Heart left ventricle (tissue), 16 donors: ENCODE data around the gene KLHL2. TPM values are rescaled to one million over a fixed set of nuclear protein-coding genes. Genes with fewer than 3 reads are reported as not detected.

ENCODE experiments used
- ATAC-seq, 4 donors: fragments of 200-7000 bp; cut with Tn5 transposase; one replicate each; pipeline ENCODE4 v1.9.1; 2020 to 2022; ENCODE audit warnings: moderate library complexity in 4 of 4, mild to moderate bottlenecking in 3 of 4, moderate number of reproducible peaks in 1 of 4
- DNase-seq, 5 donors: peaks; one replicate each; pipeline ENCODE4 v3.0.0-alpha.2; 2020
- H3K27ac ChIP-seq, 12 donors: fragments of 200-600 bp; sonication (generic) in 4 of 12; one replicate each; pipeline versions ENCODE4 v1.5.0 to v1.8.0; 2016 to 2022; ENCODE audit warnings: mild to moderate bottlenecking in 2 of 12
- H3K27me3 ChIP-seq, 9 donors: fragments of 200-600 bp; sonication (generic) in 2 of 9; one replicate each; pipeline versions ENCODE4 v1.5.1 to v1.8.0; 2016 to 2022; ENCODE audit warnings: mild to moderate bottlenecking in 3 of 9
- H3K36me3 ChIP-seq, 9 donors: fragments of 200-600 bp; sonication (generic) in 2 of 9; one replicate each; pipeline versions ENCODE4 v1.5.0 to v1.8.0; 2018 to 2022; ENCODE audit warnings: mild to moderate bottlenecking in 2 of 9
- H3K4me1 ChIP-seq, 12 donors: fragments of 200-600 bp; sonication (generic) in 4 of 12; one replicate each; pipeline versions ENCODE4 v1.5.0 to v1.8.0; 2016 to 2022; ENCODE audit warnings: mild to moderate bottlenecking in 3 of 12
- H3K4me3 ChIP-seq, 12 donors: fragments of 200-600 bp; sonication (generic) in 4 of 12; one replicate each; pipeline versions ENCODE4 v1.5.0 to v1.8.0; 2017 to 2022; ENCODE audit warnings: mild to moderate bottlenecking in 9 of 12, moderate library complexity in 4 of 12
- H3K9me3 ChIP-seq, 12 donors: fragments of 200-600 bp; sonication (generic) in 4 of 12; one replicate each; pipeline versions ENCODE4 v1.5.0 to v1.8.0; 2016 to 2022; ENCODE audit warnings: mild to moderate bottlenecking in 1 of 12
- CTCF ChIP-seq, 12 donors: fragments of 200-600 bp; sonication (generic) in 4 of 12; IDR thresholded peaks; one replicate each; pipeline versions ENCODE4 v1.5.0 to v1.8.0; 2018 to 2022; ENCODE audit warnings: antibody characterized with exemption in 12 of 12, mild to moderate bottlenecking in 5 of 12
- POLR2A ChIP-seq, 2 donors: fragments of 450-650 bp; IDR thresholded peaks; one replicate each; pipeline ENCODE4 v1.6.1; 2017; ENCODE audit warnings: antibody characterized with exemption in 2 of 2, mild to moderate bottlenecking in 2 of 2, moderate library complexity in 2 of 2
- WGBS, 4 donors: extraction: QIAGEN DNeasy Blood & Tissue Kit in 2 of 4; methylation state at CpG; one replicate each; pipeline versions ENCODE4 v1.1.5 to v1.1.7; 2013 to 2018; 5-methylcytosine and 5-hydroxymethylcytosine counted together
- intact Hi-C, 10 donors: fragments of 100-400 bp; cut with DNase I; formaldehyde crosslinking; loops; one replicate each; pipeline versions ENCODE4 v1.11.1 to v1.14.2; 2022
- polyA plus RNA-seq, 2 donors: library from polyadenylated mRNA; stranded (reverse); fragments of 200-250 nt; gene quantifications; one replicate each; pipeline ENCODE4 v1.2.3, GENCODE V29; 2013
- total RNA-seq, 9 donors: library from RNA; depleted of rRNA in 2 of 9; stranded (reverse); fragments of >200 nt in 2 of 9; fragmentation: NEBNext Ultra II Directional in 3 of 9; extraction: Animal tissue kit (Norgen Biotek cat#: 25700) in 3 of 9; gene quantifications; one replicate each; pipeline versions ENCODE4 v1.1.0 to v1.2.4, GENCODE V29; 2016 to 2023
- donor health status: ischemic (EF 13 %, LVEDD 7.1; RV severe dilation, severe dysfunction).
- donor health status: healthy with polysubstance abuse.
- donor health status: DM: no; HTN: yes; CAD: no.
- donor health status: DM: no; HTN: no; CAD: no.
- donor health status: ischemic (EF 25% LVEDD 6.9; RV normal size, moderate dysfunction).
- donor health status: ischemic (EF 25% LVEDD 5.7; RV mildly dilated, moderate dysfunction).
- donor health status: healthy.
- donor health status: DM: yes; HTN: yes; CAD: no.
- donor health status: ischemic (EF 35%, LVEDD 5.7; RV mildly dilated, moderate dysfunction).
- donor health status: nonischemic (EF 11% LVEDD 7.7; RV severe dilation, severe dysfunction).
- donor health status: DM: yes; HTN: yes; CAD: no.
- donor health status: PGD.
- donor health status: ischemic (EF 29% LVEDD 5.4; RV normal size, mild dysfunction).
- donor health status: nonischemic (EF 23%, LVEDD 6.1; RV moderate dilation, normal function).

The KLHL2 gene
- total and polyA plus RNA-seq, 11 donors, result 4.0 to 18.6 (median 10.8) TPM

DNA sequence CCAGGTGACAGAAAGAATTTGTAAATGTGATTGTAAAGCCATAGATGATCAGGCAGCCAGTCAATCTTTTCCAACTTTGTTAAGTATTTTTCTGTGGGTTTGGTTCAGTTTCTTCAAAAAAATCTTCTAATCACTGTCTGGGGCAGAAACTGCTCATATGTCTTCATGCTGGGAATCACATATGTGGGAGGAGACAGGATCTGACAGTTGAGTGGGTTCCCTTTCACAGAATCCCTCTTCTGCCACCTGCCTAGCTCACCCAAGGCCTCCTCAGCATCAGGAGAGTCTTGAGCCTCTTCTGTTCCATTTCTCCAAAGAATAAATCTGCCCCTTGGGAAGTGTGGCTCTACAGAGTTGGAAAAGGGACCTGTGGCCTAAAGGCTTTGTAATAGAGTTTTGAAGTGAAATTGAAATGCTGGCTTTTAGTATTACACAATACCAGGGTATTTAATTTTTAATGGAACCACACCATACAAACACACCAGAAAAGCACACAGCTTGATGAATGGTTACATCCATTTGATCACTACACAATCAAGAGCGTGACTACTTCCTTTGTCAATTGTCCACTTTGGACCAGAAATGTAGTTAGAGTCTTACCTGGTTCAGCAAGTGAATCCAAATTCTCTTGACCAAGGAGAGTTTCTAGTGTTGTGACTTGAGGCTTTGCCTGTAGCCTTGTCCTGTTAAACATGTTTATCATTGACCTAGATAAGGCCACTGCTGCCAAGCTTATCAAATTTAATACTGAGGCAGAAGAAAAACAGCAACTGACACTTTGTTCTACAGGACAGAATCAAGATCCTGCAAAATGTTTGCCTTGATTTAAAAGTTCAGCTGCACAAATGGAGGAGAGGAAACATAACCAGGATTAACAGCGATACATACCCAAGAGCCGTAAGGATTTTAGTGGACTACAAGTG is 140.5 kb downstream of the KLHL2 start:
- 51 to 83% (median 67%) methylated on average over 3 of the region's 3 CpGs for WGBS, 4 donors
- intact Hi-C loops, result loop anchor here in 4 of 10 donors (5.0 to 10.0 kb wide), 4 partner anchors 117 to 216 kb away; no protein-coding TSS in a partner anchor
- no peaks in the 10 kb centered on the region for H3K4me1 ChIP-seq
- TF ChIP-seq CTCF (IDR thresholded peaks at IDR 0.05) (no peak), POLR2A (IDR thresholded peaks at IDR 0.05) (no peak)
- no peak overlapping the region for H3K27ac ChIP-seq
- peaks cover 0 to 10% (median 0%) of the 10 kb centered on the region in 9 donors for H3K36me3 ChIP-seq
- H3K9me3 ChIP-seq, result no peaks in the 10 kb centered on the region
- no peaks in the 10 kb centered on the region for H3K27me3 ChIP-seq
- DNase-seq, result no peak
- no peak overlapping the region for H3K4me3 ChIP-seq
- no peak for ATAC-seq

DNA sequence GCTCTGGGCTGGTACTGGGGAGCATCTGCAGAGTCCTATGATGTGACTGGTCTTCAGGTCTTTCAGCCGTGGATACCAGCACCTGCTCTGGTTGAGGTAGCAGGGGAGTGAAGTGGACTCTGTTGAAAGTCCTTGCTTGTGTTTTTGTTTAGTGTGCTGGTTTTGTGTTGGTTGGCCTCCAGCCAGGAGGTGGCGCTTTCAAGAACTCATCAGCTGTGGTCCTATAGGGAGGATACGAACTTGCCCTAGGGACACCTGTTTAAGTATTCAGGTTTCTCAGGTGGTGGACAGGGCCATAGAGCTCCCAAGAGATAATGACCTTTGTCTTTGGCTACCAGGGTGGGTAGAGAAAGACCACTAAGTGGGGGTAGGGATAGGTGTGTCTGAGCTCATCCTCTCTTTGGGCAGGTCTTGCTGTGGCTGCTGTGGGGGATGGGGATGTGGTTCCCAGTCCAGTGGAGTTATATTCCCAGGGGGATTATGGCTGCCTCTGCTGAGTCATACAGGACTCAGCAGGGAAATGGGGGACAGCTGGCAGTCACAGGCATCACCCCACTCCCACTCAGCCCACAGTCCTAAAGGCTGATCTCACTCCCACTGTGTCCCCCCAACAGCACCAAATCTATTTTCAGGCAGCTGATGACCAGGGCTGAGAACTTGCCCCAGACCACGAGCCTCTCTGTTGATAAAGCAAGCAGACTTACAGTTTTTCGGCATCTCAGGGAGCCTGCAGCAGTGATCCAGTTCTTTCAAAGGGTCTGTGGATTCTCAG is 144.2 kb downstream of the KLHL2 start:
- no peaks in the 10 kb centered on the region for H3K9me3 ChIP-seq
- H3K27ac ChIP-seq, result no peak overlapping the region
- no peaks in the 10 kb centered on the region for H3K36me3 ChIP-seq
- H3K4me1 ChIP-seq, result no peaks in the 10 kb centered on the region
- H3K27me3 ChIP-seq, result no peaks in the 10 kb centered on the region
- TF ChIP-seq CTCF (IDR thresholded peaks at IDR 0.05) (no peak), POLR2A (IDR thresholded peaks at IDR 0.05) (no peak)
- DNase-seq (no peak), ATAC-seq (no peak)
- intact Hi-C loops, result loop anchor here in 1 of 10 donors (10.0 kb wide), 1 partner anchor 113 kb away; no protein-coding TSS in a partner anchor
- H3K4me3 ChIP-seq, result no peak overlapping the region
- WGBS, 4 donors, result 79 to 83% (median 82%) methylated on average over 5 of the region's 5 CpGs

- 3 to 15% (median 10%) methylated on average over 2 of the region's 2 CpGs for WGBS, 4 donors
- Histone ChIP-seq H3K36me3 (no peaks in the 10 kb centered on the region), H3K27me3 (peaks cover 0 to 14% (median 0%) of the 10 kb centered on the region in 9 donors), H3K4me3 (no peak overlapping the region), H3K4me1 (peaks cover 0 to 17% (median 0%) of the 10 kb centered on the region in 12 donors), H3K27ac (no peak overlapping the region), H3K9me3 (no peaks in the 10 kb centered on the region)
- TF ChIP-seq POLR2A (IDR thresholded peaks at IDR 0.05) (no peak), CTCF (IDR thresholded peaks at IDR 0.05) (peak in 10 of 12 donors; percentile 10 to 56 (median 32))
- intact Hi-C loops, result loop anchor here in 9 of 10 donors (2.0 to 10.0 kb wide), 4 partner anchors 106 to 111 kb away; no protein-coding TSS in a partner anchor
- ATAC-seq, result peak in 1 of 4 donors; percentile 49
- peak in 2 of 5 donors; percentile 12 to 35 for DNase-seq
Observed at GRCh38 chr4:165355900-165356300, 148.5 kb downstream of the KLHL2 start.
